GM18907 (cell line): ENCODE measurements around the gene TBC1D19.
"Not testable (repeated sequence)": the region's sequence is repeated elsewhere in the genome, so short reads cannot be mapped to it uniquely, and the experiment has no call there.

Experiments
- ATAC-seq: cut with Tn5 transposase; IDR thresholded peaks from one replicate; pipeline ENCODE4 v1.9.1; 2021; ENCODE audit warnings: mild to moderate bottlenecking, moderate library complexity; ENCODE audit not compliant: unreplicated experiment

TBC1D19 gene

GRCh38 chr4:26596843-26597242 is 13.0 kb downstream of the TBC1D19 start:
- ATAC-seq: no peak

GRCh38 chr4:26601204-26601603 is 17.3 kb downstream of the TBC1D19 start:
- no peak for ATAC-seq

- ATAC-seq: no peak
Observed at GRCh38 chr4:26607776-26608175, 23.9 kb downstream of the TBC1D19 start.

- ATAC-seq: no peak
Observed at GRCh38 chr4:26609391-26609790, 25.5 kb downstream of the TBC1D19 start.

- no peak for ATAC-seq
Observed at GRCh38 chr4:26609868-26610267, 26.0 kb downstream of the TBC1D19 start.

- ATAC-seq: no peak
Observed at GRCh38 chr4:26611372-26611771, 27.5 kb downstream of the TBC1D19 start.

GRCh38 chr4:26611885-26612284 is 28.0 kb downstream of the TBC1D19 start:
- no peak for ATAC-seq

GRCh38 chr4:26613237-26613636 is 29.4 kb downstream of the TBC1D19 start:
- no peak for ATAC-seq

GRCh38 chr4:26613735-26614134 is 29.9 kb downstream of the TBC1D19 start:
- ATAC-seq: no peak

- no peak for ATAC-seq
Observed at GRCh38 chr4:26619784-26620183, 35.9 kb downstream of the TBC1D19 start.

GRCh38 chr4:26621366-26621765 is 37.5 kb downstream of the TBC1D19 start:
- no peak for ATAC-seq

- no peak for ATAC-seq
Observed at GRCh38 chr4:26622913-26623312, 39.0 kb downstream of the TBC1D19 start.

GRCh38 chr4:26626658-26627057 is 42.8 kb downstream of the TBC1D19 start:
- ATAC-seq: not testable (repeated sequence)

GRCh38 chr4:26632916-26633315 is 49.0 kb downstream of the TBC1D19 start:
- no peak for ATAC-seq

- no peak for ATAC-seq
Observed at GRCh38 chr4:26634237-26634636, 50.4 kb downstream of the TBC1D19 start.

GRCh38 chr4:26636458-26636857 is 52.6 kb downstream of the TBC1D19 start:
- ATAC-seq: no peak

- ATAC-seq: not testable (repeated sequence)
Observed at GRCh38 chr4:26640639-26641038, 56.8 kb downstream of the TBC1D19 start.

- no peak for ATAC-seq
Observed at GRCh38 chr4:26647523-26648224, 63.8 kb downstream of the TBC1D19 start.

- no peak for ATAC-seq
Observed at GRCh38 chr4:26648260-26648659, 64.4 kb downstream of the TBC1D19 start.

- no peak for ATAC-seq
Observed at GRCh38 chr4:26660261-26660660, 76.4 kb downstream of the TBC1D19 start.

GRCh38 chr4:26663888-26664287 is 80.0 kb downstream of the TBC1D19 start:
- no peak for ATAC-seq

- ATAC-seq: no peak
Observed at GRCh38 chr4:26670903-26671537, 87.1 kb downstream of the TBC1D19 start.
